Adipocyte (in vitro differentiated cells): ENCODE data around the gene CRIP2.

Source experiments
- DNase-seq: peaks from one replicate; pipeline ENCODE4 v3.0.0-alpha.2; 2015; ENCODE audit warnings: low read depth
- H3K27me3 ChIP-seq: replicated peaks from 2 replicates; pipeline ENCODE4 v1.7.0; 2013; ENCODE audit warnings: mild to moderate bottlenecking, low read length, moderate library complexity; ENCODE audit not compliant: control insufficient read depth, insufficient read depth
- H3K36me3 ChIP-seq: 2 replicates; pipeline ENCODE4 v1.7.0; 2013; ENCODE audit warnings: low read length, mild to moderate bottlenecking, moderate library complexity; ENCODE audit not compliant: control insufficient read depth, insufficient read depth, severe bottlenecking
- H3K4me1 ChIP-seq: 2 replicates; pipeline ENCODE4 v1.7.0; 2013; ENCODE audit warnings: mild to moderate bottlenecking, low read length, moderate library complexity; ENCODE audit not compliant: control insufficient read depth, insufficient read depth
- H3K4me3 ChIP-seq: 2 replicates; pipeline ENCODE4 v1.7.0; 2013; ENCODE audit warnings: mild to moderate bottlenecking, low read length, moderate library complexity
- H3K9ac ChIP-seq: 2 replicates; pipeline ENCODE4 v1.7.0; 2013; ENCODE audit warnings: mild to moderate bottlenecking, low read length, moderate library complexity
- H3K9me3 ChIP-seq: 2 replicates; pipeline ENCODE4 v1.7.0; 2013; ENCODE audit warnings: mild to moderate bottlenecking, low read length, moderate library complexity; ENCODE audit not compliant: control insufficient read depth

Gene CRIP2

DNA sequence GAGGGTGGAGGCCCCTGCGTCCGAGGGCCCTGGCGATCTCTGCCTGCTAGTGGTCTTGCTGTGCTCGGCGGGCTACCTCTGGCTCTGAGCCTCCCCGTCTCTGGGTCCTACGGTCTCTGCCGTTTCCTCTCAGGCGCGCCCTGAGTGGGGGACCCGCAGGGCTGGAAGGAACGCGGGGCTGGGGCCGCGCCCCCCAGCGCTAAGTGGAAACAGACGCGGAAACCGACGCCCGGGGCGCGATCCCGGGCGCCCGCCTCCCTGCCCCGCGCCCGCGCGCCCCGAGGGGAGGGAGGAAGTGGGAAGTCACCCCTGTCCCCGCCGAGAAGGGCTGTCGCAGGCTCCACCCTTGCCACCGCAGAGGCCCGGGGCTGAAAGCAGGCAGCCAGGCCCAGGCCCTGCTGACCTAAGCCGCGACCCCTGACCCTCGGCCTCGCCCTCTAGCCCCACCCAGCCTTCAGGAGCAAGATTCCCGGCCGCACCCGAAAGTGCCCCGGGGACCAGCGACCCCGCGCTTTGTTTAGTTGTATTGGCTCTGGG is 12.9 kb downstream of the CRIP2 start:
- no peaks in the 10 kb centered on the region for H3K9me3 ChIP-seq
- no peak overlapping the region for H3K4me3 ChIP-seq
- no peak overlapping the region for H3K9ac ChIP-seq
- no peak for DNase-seq
- H3K4me1 ChIP-seq: peaks cover 3% of the 10 kb centered on the region
- H3K36me3 ChIP-seq: no peaks in the 10 kb centered on the region
- peaks cover 5% of the 10 kb centered on the region for H3K27me3 ChIP-seq

- Histone ChIP-seq H3K9ac (no peak overlapping the region), H3K9me3 (no peaks in the 10 kb centered on the region), H3K4me1 (peaks cover 3% of the 10 kb centered on the region), H3K4me3 (no peak overlapping the region), H3K27me3 (peaks cover 5% of the 10 kb centered on the region), H3K36me3 (no peaks in the 10 kb centered on the region)
- DNase-seq: no peak
Observed at GRCh38 chr14:105487986-105488777, 13.6 kb downstream of the CRIP2 start.

DNA sequence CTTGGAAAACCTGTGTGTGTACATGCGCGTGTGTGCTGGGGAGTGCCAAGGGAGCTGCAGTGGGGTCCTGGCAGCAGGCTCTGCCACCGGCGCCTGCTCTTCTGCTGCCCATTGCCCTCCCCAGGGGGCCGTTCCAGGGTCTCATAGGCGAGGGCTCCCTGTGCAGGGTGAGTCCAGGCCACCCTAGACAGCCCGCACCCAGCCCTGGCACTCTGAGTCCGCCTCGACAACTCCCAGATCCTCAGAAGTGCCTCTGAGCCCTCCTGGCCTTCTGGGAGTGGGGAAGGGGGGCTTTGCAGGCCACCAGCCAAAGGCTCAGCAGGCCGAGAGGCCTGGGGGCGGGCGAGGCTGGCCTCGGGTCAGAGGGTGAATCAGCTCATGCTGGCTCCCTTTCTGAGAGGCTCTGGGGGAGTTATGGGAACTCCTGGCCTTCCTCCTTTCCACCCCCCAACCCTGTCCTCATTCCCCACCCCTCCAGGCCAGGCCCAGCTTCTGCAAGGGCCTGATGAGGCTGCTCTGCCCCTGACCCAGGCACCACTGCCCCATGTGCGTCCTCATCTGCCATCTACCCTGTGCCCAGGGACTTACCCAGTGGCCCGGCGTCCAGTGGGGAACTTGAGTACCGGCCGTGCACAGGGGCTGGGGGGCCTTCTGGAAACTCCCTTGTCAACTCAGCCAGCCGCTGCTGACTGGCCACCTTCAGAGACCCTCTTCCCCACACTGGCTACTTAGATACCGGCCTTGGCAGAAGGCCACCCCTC is 14.3 kb downstream of the CRIP2 start:
- H3K27me3 ChIP-seq: peaks cover 5% of the 10 kb centered on the region
- H3K4me1 ChIP-seq: peaks cover 3% of the 10 kb centered on the region
- no peaks in the 10 kb centered on the region for H3K36me3 ChIP-seq
- DNase-seq: no peak
- no peak overlapping the region for H3K4me3 ChIP-seq
- no peaks in the 10 kb centered on the region for H3K9me3 ChIP-seq
- no peak overlapping the region for H3K9ac ChIP-seq

DNA sequence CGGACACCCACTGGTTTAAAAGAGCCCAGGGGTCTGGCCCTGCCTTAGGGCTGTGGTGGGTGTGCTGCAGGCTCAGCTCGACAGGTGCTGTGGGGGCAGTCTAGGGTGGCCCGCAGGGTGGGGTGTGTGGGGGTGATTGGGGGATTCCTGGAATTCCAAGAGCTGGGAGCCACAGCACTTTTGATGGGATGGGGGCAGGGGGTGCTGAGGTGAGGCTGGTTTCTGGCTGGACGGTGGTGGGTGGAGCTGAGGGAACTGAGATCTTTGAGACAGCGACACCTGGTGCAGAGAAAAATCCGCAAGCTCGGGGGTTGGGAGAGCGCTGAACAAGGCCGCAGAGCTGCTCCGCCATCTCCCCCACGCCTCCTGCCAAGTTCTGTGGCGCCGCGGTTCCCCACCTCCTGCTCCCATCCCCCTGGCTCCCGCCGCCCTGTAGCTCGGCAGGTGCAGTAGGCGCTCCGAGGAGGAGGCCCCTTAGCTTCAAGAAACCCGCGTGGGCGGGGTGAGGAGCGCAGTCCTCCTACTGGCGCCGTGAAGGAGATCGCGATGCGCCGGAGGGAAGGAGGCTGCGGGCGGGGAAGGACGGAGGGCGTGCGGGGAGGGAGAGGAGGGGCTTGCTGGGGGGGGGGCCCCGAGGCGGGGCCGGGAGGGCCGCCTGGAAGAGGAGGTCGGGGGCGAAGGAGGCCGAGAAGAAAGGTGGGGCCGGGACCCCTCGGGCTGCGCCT is 15.1 kb downstream of the CRIP2 start:
- H3K36me3 ChIP-seq: no peaks in the 10 kb centered on the region
- no peaks in the 10 kb centered on the region for H3K9me3 ChIP-seq
- peak overlapping the region; percentile 81 for H3K4me3 ChIP-seq
- DNase-seq: peak; percentile 83
- peak overlapping the region; percentile 81 for H3K9ac ChIP-seq
- peaks cover 3% of the 10 kb centered on the region for H3K4me1 ChIP-seq
- peaks cover 5% of the 10 kb centered on the region for H3K27me3 ChIP-seq

- Histone ChIP-seq H3K9ac (peak overlapping the region; percentile 81), H3K36me3 (no peaks in the 10 kb centered on the region), H3K4me1 (peaks cover 3% of the 10 kb centered on the region), H3K27me3 (peaks cover 5% of the 10 kb centered on the region), H3K4me3 (peak overlapping the region; percentile 81), H3K9me3 (no peaks in the 10 kb centered on the region)
- DNase-seq: no peak
Observed at GRCh38 chr14:105490267-105490571, 15.6 kb downstream of the CRIP2 start.

- H3K27me3 ChIP-seq: peaks cover 5% of the 10 kb centered on the region
- DNase-seq: peak; percentile 100
- H3K4me1 ChIP-seq: peaks cover 3% of the 10 kb centered on the region
- H3K9me3 ChIP-seq: no peaks in the 10 kb centered on the region
- H3K36me3 ChIP-seq: no peaks in the 10 kb centered on the region
- peak within 1 kb of the TSS; percentile 81 for H3K9ac ChIP-seq
- peak within 1 kb of the TSS; percentile 84 for H3K4me3 ChIP-seq
Observed at GRCh38 chr14:105490572-105491365, 16.1 kb downstream of the CRIP2 start, which contains the start of gene TEDC1. Gene TEDC1, plus strand, starts transcription at chr14:105491246. Its CDS starts 130 bp downstream, at chr14:105491376.

DNA sequence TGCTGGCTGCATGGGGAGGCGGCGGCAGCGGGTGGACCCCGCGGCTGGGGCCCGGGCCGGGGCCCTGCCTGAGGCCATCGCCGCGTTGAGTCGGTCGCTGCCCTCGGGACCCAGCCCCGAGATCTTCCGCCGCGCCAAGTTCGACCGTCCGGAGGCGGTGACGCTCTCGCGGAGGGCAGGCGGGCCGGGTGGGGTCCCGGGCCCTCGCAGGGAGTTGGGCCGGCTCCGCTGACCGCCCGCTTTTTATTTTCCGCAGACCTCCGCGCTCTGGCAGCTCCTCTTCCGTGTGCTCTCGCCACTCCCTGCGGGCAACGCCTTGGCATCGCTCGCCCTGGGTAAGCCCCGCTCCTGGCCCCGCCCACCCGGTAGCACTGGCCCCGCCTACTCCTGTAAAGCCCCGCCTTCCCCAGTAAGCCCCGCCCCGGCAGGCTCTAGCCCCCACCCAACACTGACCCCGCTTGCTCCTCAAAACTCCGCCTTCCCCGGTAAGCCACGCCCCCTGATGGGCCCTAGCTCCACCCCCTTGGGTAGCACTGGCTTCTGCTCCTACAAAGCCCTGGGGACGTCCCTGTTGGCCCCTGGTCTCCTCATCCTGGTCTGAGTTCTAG is 16.8 kb downstream of the CRIP2 start:
- DNase-seq: peak; percentile 77
- Histone ChIP-seq H3K4me3 (peak overlapping the region; percentile 84), H3K9ac (peak overlapping the region; percentile 72), H3K4me1 (peaks cover 3% of the 10 kb centered on the region), H3K9me3 (no peaks in the 10 kb centered on the region), H3K27me3 (peaks cover 5% of the 10 kb centered on the region), H3K36me3 (no peaks in the 10 kb centered on the region)

GRCh38 chr14:105492031-105492970 is 17.7 kb downstream of the CRIP2 start:
- no peak overlapping the region for H3K4me3 ChIP-seq
- no peak for DNase-seq

GRCh38 chr14:105492971-105493871 is 18.6 kb downstream of the CRIP2 start:
- no peak for DNase-seq
- Histone ChIP-seq H3K4me3 (no peak overlapping the region), H3K9ac (no peak overlapping the region), H3K36me3 (no peaks in the 10 kb centered on the region), H3K27me3 (no peaks in the 10 kb centered on the region), H3K4me1 (no peaks in the 10 kb centered on the region), H3K9me3 (no peaks in the 10 kb centered on the region)

More at GRCh38 chr14:105492031-105492970, 17.7 kb downstream of the CRIP2 start:
- Histone ChIP-seq H3K27me3 (peaks cover 5% of the 10 kb centered on the region), H3K4me1 (peaks cover 3% of the 10 kb centered on the region), H3K9me3 (no peaks in the 10 kb centered on the region), H3K9ac (no peak overlapping the region), H3K36me3 (no peaks in the 10 kb centered on the region)
